Astrocyte of the cerebellum (primary cell): Measurements from ENCODE around the gene REG1B.
"Not testable (repeated sequence)": the region's sequence is repeated elsewhere in the genome, so short reads cannot be mapped to it uniquely, and the experiment has no call there.

Experiments
- DNase-seq: peaks from one replicate; pipeline ENCODE4 v3.0.0-alpha.2; 2011; ENCODE audit warnings: low read depth
- H3K4me3 ChIP-seq: 2 replicates; pipeline ENCODE4 v1.5.1; 2011; ENCODE audit warnings: mild to moderate bottlenecking, low read depth, low read length, moderate library complexity
- CTCF ChIP-seq: IDR thresholded peaks from 2 replicates; pipeline ENCODE4 v1.5.1; 2012; ENCODE audit warnings: low read length, low read depth, moderate library complexity, mild to moderate bottlenecking; ENCODE audit errors: missing control alignments
- in situ Hi-C: cut with HindIII; loops from 2 replicates; pipeline ENCODE4 v1.10.0; 2017; ENCODE audit warnings: low sequenced_read_pairs

Gene REG1B

DNA sequence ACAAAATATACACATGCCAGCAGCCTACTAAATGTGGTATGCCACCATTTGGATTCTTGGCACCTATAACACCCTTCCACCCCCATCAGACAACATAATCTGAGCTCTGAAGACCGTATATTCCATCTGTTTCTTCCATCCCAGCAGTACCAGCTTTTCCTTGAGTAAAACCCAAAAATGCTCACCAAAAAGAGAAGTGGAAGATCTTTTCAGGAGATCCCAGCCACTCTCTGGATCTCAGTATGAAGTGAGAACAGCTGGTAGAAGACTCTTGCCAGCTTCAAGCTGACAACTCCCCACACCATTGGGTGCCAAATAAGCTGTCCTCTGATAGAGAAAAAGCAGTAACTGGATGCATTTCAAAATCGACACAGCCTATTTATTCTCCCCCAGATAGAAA, 22.6 kb downstream of the REG1B start:
- no peak overlapping the region for H3K4me3 ChIP-seq
- no peak for DNase-seq
- TF ChIP-seq CTCF = no peak
- in situ Hi-C loops = no loop called here

DNA sequence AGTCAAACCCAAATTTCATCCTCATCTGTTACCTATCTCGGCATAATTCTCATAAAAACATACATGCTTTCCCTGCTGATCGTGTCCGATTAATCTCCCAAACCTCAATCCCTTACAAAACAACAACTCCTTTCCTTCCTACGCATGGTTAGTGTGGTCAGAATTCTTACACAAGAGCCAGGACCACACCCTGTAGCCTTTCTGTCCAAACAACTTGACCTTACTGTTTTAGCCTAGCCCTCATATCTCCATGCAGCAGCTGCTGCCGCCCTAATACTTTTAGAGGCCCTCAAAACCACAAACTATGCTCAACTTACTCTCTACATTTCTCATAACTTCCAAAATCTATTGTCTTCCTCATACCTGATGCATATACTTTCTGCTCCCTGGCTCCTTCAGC, 33.0 kb downstream of the REG1B start:
- H3K4me3 ChIP-seq, in situ Hi-C loops, DNase-seq: not testable (repeated sequence)

GRCh38 chr2:79053486-79053885, 34.3 kb downstream of the REG1B start:
- peak; percentile 35 for DNase-seq
- H3K4me3 ChIP-seq, in situ Hi-C loops: not testable (repeated sequence)

DNA sequence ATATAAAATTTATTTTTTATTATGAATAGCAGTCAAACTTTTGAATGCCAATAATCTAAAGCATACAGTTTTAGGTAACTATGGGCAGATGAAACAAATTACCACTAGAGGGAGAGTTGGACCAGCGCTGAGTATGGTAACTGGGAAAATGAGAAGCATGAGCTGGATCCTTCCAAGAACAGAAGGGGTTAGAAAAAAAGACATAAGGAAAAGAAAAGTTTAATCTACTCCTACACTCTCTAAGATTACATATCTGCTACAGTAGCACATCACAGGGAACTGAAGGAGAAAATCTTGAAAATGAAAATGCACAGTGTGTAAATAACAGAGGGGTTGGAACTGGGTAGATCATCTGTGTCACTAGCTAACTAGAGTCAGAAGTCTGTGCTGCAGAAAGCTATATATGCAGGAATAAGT, 46.8 kb downstream of the REG1B start:
- no peak overlapping the region for H3K4me3 ChIP-seq
- no peak for DNase-seq
- in situ Hi-C loops = no loop called here
- peak; percentile 39 for TF ChIP-seq CTCF

- in situ Hi-C loops = no loop called here
- no peak overlapping the region for H3K4me3 ChIP-seq
- no peak for TF ChIP-seq CTCF
Observed at GRCh38 chr2:79039944-79040343, 47.8 kb downstream of the REG1B start.

More at GRCh38 chr2:79039944-79040343, 47.8 kb downstream of the REG1B start:
- no peak for DNase-seq
